HCT116 (cell line): ENCODE measurements around the gene GZF1.

ENCODE experiments used
- ATF3 ChIP-seq: IDR thresholded peaks from 2 replicates; pipeline ENCODE4 v1.6.1; 2012
- CEBPB ChIP-seq: IDR thresholded peaks from 2 replicates; pipeline ENCODE4 v1.6.1; 2012; ENCODE audit warnings: low read depth
- CTCF ChIP-seq, 3 experiments: fragments of 200-600 bp in 1 of 3; sonication (generic) in 1 of 3; IDR thresholded peaks in 2 of 3; conservative IDR thresholded peaks in 1 of 3; 2 replicates each; pipeline ENCODE4 v1.5.1; 2012 to 2017; ENCODE audit warnings: low read depth in 2 of 3, low read length in 2 of 3, antibody characterized with exemption in 1 of 3, borderline replicate concordance in 1 of 3, control low read depth in 1 of 3, mild to moderate bottlenecking in 1 of 3, mixed read lengths in 1 of 3, mixed run types in 1 of 3, moderate library complexity in 1 of 3; ENCODE audit not compliant: insufficient read depth in 1 of 3
- EGR1 ChIP-seq: IDR thresholded peaks from 2 replicates; pipeline ENCODE4 v1.6.1; 2012; ENCODE audit warnings: low read depth
- EZH2 ChIP-seq: fragments of 200-600 bp; sonication (generic); IDR thresholded peaks from 2 replicates; pipeline ENCODE4 v1.6.1; 2017; ENCODE audit warnings: antibody characterized with exemption, mixed run types
- MAX ChIP-seq: IDR thresholded peaks from 2 replicates; pipeline ENCODE4 v1.6.1; 2012
- POLR2A ChIP-seq: IDR thresholded peaks from 2 replicates; pipeline ENCODE4 v1.7.0; 2011; ENCODE audit warnings: borderline replicate concordance; ENCODE audit not compliant: insufficient read depth, insufficient read length; ENCODE audit errors: extremely low read depth
- POLR2AphosphoS5 ChIP-seq: IDR thresholded peaks from 2 replicates; pipeline ENCODE4 v1.6.1; 2011; ENCODE audit warnings: mild to moderate bottlenecking, low read depth, low read length, moderate library complexity
- RAD21 ChIP-seq: IDR thresholded peaks from 2 replicates; pipeline ENCODE4 v1.6.1; 2012; ENCODE audit warnings: low read depth, mild to moderate bottlenecking
- REST ChIP-seq: IDR thresholded peaks from 2 replicates; pipeline ENCODE4 v1.6.1; 2012; ENCODE audit warnings: low read depth
- TCF7L2 ChIP-seq: IDR thresholded peaks from 2 replicates; pipeline ENCODE4 v1.7.0; 2011; ENCODE audit warnings: borderline replicate concordance, inconsistent platforms; ENCODE audit not compliant: insufficient read depth, insufficient read length; ENCODE audit errors: extremely low read depth
- YY1 ChIP-seq: IDR thresholded peaks from 2 replicates; pipeline ENCODE4 v1.6.1; 2011; ENCODE audit warnings: low read length, low read depth, moderate library complexity, mild to moderate bottlenecking; ENCODE audit not compliant: insufficient replicate concordance; ENCODE audit errors: extremely low read depth

- TF ChIP-seq CTCF (IDR thresholded peaks at IDR 0.05 in 2 of 3, conservative IDR thresholded peaks at IDR 0.05 in 1 of 3; ENCODE audit: borderline replicate concordance in 1 of 3, insufficient read depth in 1 of 3, low read depth in 2 of 3, low read length in 2 of 3) (no peak), POLR2A (no peak), ATF3 (no peak), TCF7L2 (no peak), CEBPB (no peak), RAD21 (no peak), POLR2AphosphoS5 (no peak), EGR1 (no peak), MAX (no peak), REST (no peak), YY1 (no peak), EZH2 (no peak)
Measured at GRCh38 chr20:23369072-23369823, 7.3 kb downstream of the GZF1 start.
